ENCODE measurements around the gene CEP192.

DNA sequence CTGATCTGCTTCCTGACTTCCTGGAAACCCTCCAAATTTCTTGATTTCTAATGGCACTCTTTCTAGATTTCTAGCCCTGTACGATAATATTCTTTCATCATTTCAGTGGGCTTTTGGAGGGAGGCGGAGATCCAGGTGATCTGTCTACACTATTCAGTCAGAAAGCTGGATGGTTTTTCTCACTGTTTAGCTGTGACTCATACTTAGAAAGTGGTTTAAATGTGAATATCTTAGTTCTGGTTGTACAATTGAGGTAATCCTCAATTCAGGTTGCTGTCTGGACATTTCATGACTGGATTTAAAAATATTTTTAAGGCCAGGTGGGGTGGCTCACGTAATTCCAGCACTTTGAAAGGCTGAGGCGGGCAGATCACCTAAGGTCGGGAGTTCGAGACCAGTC is 22.5 kb upstream of the CEP192 start:
- TF ChIP-seq, protein P1, sequence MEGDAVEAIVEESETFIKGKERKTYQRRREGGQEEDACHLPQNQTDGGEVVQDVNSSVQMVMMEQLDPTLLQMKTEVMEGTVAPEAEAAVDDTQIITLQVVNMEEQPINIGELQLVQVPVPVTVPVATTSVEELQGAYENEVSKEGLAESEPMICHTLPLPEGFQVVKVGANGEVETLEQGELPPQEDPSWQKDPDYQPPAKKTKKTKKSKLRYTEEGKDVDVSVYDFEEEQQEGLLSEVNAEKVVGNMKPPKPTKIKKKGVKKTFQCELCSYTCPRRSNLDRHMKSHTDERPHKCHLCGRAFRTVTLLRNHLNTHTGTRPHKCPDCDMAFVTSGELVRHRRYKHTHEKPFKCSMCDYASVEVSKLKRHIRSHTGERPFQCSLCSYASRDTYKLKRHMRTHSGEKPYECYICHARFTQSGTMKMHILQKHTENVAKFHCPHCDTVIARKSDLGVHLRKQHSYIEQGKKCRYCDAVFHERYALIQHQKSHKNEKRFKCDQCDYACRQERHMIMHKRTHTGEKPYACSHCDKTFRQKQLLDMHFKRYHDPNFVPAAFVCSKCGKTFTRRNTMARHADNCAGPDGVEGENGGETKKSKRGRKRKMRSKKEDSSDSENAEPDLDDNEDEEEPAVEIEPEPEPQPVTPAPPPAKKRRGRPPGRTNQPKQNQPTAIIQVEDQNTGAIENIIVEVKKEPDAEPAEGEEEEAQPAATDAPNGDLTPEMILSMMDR (IDR thresholded peaks at IDR 0.05; ENCODE audit: low read depth, low read length): no peak
- no peak for TF ChIP-seq EZH2phosphoT487 (IDR thresholded peaks at IDR 0.05; ENCODE audit: low read depth)
